SK-N-SH treated with all-trans-retinoic acid at 6 μM for 48 hours (cell line): ENCODE data around the gene CHP1.
"Not testable (repeated sequence)": the region's sequence is repeated elsewhere in the genome, so short reads cannot be mapped to it uniquely, and the experiment has no call there.

Experiments
- RARB ChIP-seq: fragments of 250-450 bp; sonication (Bioruptor Pico); IDR thresholded peaks from 2 replicates; pipeline ENCODE4 v1.8.0; 2021; ENCODE audit warnings: mild to moderate bottlenecking, moderate library complexity
- SNAI2 ChIP-seq: fragments of 250-450 bp; sonication (Bioruptor Pico); IDR thresholded peaks from 2 replicates; pipeline ENCODE4 v1.5.0; 2020; ENCODE audit warnings: mild to moderate bottlenecking, moderate library complexity
- TCF4 ChIP-seq: fragments of 250-450 bp; sonication (Bioruptor Pico); IDR thresholded peaks from 2 replicates; pipeline ENCODE4 v1.8.0; 2021; ENCODE audit warnings: mild to moderate bottlenecking, moderate library complexity, borderline replicate concordance
- ZFP30 ChIP-seq: fragments of 450-650 bp; formaldehyde crosslinking; IDR thresholded peaks from 2 replicates; pipeline ENCODE4 v1.5.0; 2022; ENCODE audit warnings: mild to moderate bottlenecking, moderate library complexity

DNA sequence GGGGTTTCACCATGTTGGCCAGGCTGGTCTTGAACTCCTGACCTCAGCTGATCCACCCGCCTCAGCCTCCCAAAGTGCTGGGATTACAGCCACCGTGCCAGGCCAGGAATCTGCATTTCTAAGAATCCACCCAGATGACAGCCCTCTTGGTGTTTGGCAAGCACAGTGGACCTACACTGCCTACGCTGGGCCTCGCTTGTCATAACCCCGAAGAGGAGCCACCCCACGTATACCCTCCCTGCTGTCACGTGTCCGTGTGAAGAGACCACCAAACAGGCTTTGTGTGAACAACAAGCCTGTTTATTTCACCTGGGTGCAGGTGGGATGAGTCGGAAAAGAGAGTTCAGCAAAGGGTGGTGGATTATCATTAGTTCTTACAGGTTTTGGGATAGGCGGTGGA lies 51.4 kb downstream of the CHP1 start:
- TF ChIP-seq SNAI2; TCF4 (CRISPR knock-in tag); RARB (CRISPR knock-in tag); ZFP30 (CRISPR knock-in tag): not testable (repeated sequence)
